WI38 (cell line): Measurements from ENCODE around the gene PTGFRN.

Experiments
- H3K4me3 ChIP-seq: 2 replicates; pipeline ENCODE4 v1.5.1; 2011; ENCODE audit warnings: low read depth, mild to moderate bottlenecking, control low read depth, low read length
- TF ChIP-seq, protein P1 (sequence below): IDR thresholded peaks from 2 replicates; pipeline ENCODE4 v1.5.1; 2012; ENCODE audit warnings: low read depth, mild to moderate bottlenecking, control low read depth, low read length

Gene PTGFRN

DNA sequence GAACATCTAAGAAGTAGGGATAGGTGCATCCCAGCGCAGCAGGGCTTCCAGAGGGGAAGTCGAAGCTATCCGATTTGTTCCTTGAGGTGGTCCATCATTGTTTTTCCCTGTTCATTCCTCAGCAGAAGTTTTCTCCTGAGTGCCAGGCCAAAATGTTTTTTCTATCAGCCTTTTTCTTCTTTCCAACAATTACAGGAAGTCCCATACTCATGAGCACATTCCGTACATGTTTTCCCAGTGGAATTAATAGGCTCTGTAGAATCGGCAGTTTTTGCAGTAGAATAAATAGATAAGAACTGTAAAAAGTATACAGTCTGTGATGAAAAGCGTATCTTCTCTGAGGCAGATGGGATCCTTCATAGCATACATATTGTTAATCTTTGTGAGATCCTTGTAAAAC lies 116.6 kb downstream of the PTGFRN start:
- H3K4me3 ChIP-seq: no peak overlapping the region
- TF ChIP-seq, protein P1, sequence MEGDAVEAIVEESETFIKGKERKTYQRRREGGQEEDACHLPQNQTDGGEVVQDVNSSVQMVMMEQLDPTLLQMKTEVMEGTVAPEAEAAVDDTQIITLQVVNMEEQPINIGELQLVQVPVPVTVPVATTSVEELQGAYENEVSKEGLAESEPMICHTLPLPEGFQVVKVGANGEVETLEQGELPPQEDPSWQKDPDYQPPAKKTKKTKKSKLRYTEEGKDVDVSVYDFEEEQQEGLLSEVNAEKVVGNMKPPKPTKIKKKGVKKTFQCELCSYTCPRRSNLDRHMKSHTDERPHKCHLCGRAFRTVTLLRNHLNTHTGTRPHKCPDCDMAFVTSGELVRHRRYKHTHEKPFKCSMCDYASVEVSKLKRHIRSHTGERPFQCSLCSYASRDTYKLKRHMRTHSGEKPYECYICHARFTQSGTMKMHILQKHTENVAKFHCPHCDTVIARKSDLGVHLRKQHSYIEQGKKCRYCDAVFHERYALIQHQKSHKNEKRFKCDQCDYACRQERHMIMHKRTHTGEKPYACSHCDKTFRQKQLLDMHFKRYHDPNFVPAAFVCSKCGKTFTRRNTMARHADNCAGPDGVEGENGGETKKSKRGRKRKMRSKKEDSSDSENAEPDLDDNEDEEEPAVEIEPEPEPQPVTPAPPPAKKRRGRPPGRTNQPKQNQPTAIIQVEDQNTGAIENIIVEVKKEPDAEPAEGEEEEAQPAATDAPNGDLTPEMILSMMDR: no peak

DNA sequence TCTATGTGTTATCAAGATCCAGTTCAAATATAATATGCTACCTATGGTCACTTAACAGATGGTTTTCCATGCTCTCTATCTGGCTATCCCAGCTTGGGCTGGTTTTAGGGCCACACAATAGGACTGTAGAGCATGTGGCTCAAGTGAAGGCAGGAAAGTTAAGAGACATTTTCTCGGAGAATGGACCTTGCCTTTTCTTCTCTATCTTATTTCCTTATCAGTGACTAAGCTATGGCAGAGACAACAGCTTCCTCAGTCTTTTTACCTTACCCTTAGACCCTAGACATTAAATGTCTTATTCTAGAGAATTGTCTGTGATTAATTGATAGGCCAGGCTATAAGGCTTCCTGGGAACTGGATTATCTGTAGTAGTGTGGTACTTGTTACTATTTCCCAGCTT lies 120.0 kb downstream of the PTGFRN start:
- H3K4me3 ChIP-seq: no peak overlapping the region
- TF ChIP-seq, protein P1: no peak

DNA sequence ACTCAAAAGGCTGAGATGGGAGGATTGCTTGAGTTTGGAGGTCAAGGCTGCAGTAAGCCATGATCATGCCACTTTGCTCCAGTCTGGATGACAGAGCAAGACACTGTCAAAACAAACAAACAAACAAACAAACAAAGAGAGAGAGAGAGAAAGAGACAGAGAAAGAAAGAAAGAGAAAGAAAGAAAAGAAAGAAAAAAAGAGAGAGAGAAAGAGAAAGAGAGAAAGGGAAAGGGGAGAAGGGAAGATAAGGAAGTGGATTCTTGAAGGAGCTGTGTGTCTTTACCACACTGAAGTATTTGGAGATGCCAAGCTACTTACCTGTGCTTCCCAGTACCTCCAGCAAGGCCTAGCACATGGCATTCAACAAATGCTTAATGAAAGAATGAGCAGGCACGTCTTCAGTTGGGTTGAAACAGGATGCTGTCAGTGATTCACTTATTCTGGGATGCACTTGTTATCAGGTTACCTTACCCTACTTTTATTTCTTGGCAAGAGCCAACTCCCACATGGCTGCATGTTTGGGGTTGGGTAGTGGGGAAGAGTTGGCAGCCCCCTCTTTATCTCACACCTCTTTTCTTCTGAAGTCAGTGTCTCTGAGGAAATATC lies 120.7 kb downstream of the PTGFRN start:
- TF ChIP-seq, protein P1: no peak
- no peak overlapping the region for H3K4me3 ChIP-seq

DNA sequence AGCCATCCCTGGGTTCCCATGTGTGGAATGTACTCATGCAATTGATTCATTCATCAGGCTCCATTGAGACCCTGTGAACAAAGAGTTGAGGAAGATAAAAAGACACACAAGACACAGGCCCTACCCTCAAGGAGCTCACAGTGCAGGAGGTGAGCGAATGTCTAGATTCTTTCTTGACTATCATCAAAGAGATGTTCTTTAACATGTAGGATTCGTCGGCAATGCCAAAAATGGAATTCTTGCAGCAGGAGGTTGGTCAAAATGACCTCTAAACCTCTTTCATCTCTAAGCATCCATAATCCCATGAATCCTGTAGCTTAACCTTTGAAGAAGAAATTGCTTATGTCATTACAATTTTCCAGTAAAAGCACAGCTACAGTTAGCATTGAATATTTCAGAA lies 122.5 kb downstream of the PTGFRN start:
- TF ChIP-seq, protein P1: no peak
- H3K4me3 ChIP-seq: no peak overlapping the region

DNA sequence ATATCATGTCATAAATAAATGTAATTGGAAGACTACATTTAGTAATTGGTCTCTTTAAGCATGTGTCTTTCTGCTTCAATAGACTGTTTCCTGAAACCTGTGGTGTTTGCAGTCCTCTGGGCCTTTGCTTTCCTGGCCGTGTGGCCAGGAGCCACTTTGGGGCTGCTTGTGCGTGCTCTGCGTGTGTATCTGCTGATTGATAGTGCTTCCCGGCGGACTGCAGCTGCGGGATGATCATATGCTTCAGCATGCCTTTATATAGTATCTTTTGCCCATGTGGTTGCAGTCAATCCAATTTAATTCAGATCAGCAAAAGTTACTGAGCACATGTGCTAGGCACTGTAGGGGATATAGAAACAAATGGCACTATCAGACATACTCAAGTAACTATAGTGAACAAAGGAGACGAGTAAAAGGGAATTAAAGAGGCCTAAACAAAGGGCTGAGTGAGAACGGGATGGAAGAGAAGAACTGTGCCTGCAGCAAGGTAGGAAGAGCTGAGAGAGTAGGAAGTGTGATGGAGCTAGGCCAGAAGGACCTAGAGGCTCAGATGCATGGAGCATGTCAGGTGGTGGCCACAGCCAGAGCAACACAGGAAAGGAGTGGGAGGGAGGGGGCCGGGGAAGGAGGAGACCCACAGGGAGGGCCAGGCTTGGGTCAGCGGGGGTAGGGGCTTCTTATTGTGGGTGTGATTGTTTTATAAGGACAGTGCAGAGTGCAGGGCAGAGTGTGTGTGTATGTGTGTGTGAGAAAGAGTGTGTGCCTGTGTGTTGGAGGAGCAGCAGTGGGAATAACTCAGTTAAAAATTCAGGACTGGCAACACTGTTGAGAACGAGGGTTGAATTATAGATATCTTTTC lies 123.2 kb downstream of the PTGFRN start:
- no peak overlapping the region for H3K4me3 ChIP-seq
- TF ChIP-seq, protein P1: no peak

DNA sequence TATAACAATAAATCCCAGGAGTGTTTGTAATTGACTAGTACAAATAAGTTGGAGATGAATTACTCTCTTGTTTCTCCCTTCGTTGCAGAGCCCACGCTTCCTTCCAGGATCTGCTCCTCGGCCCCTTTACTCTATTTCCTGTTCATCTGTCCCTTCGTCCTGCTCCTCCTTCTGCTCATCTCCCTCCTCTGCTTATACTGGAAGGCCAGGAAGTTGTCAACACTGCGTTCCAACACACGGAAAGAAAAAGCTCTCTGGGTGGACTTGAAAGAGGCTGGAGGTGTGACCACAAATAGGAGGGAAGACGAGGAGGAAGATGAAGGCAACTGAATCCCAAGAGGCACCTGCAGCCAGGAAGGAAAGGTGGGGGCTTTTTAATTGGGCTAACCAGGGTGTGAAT lies 124.1 kb downstream of the PTGFRN start:
- TF ChIP-seq, protein P1: no peak
- no peak overlapping the region for H3K4me3 ChIP-seq

DNA sequence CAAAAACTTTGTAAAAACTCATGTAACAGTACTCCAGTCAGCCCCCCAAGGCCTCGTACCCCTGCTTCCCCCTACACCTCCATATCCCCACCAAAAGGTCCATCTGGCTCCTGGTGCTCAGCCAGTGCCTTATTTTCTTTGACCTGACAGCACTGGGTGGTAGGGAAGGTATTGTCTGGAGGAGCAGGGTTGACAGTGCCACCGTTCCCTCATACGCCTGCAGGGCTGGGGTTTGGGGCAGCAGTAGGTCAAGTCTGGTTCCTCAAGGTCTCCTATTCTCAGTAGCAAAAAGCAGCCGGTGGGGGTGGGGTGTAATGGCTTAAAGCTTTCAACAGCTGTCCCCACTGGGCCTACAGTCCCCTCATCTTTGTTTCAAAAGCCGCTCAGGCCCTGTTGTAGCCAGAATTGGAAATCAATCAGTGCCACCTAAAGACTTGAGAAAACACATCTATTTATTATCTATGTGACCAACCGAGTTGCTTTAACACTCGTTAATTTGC lies 125.1 kb downstream of the PTGFRN start:
- H3K4me3 ChIP-seq: no peak overlapping the region
- TF ChIP-seq, protein P1: no peak
